Central memory CD8-positive, alpha-beta T cell (primary cell): ENCODE results near the gene CPEB4.

Experiments
- ATAC-seq: fragments of 150-1000 bp; cut with Tn5 transposase; replicated peaks from 2 replicates; pipeline ENCODE4 v1.10.0; 2022; ENCODE audit warnings: mild to moderate bottlenecking, moderate FRiP score, moderate number of reproducible peaks; ENCODE audit not compliant: poor library complexity, severe bottlenecking; ENCODE audit errors: extremely low read depth
- DNase-seq, 2 donors: peaks; one replicate each; pipeline ENCODE4 v3.0.0; 2021; ENCODE audit warnings: low spot score in 2 of 2
- H3K27ac Mint-ChIP-seq: one replicate; pipeline ENCODE4 v1.8.0; 2022; ENCODE audit warnings: low read depth, mild to moderate bottlenecking, moderate library complexity, mixed read lengths
- H3K27me3 Mint-ChIP-seq: one replicate; pipeline ENCODE4 v1.8.0; 2022; ENCODE audit warnings: mixed read lengths
- H3K36me3 Mint-ChIP-seq: one replicate; pipeline ENCODE4 v1.8.0; 2022; ENCODE audit warnings: mild to moderate bottlenecking, moderate library complexity, mixed read lengths; ENCODE audit not compliant: insufficient read depth
- H3K4me1 Mint-ChIP-seq: one replicate; pipeline ENCODE4 v1.8.0; 2022; ENCODE audit warnings: mixed read lengths
- H3K4me3 Mint-ChIP-seq: one replicate; pipeline ENCODE4 v1.8.0; 2022; ENCODE audit warnings: mild to moderate bottlenecking, moderate library complexity, mixed read lengths
- H3K9me3 Mint-ChIP-seq: one replicate; pipeline ENCODE4 v1.8.0; 2022; ENCODE audit warnings: mixed read lengths

CPEB4 gene

DNA sequence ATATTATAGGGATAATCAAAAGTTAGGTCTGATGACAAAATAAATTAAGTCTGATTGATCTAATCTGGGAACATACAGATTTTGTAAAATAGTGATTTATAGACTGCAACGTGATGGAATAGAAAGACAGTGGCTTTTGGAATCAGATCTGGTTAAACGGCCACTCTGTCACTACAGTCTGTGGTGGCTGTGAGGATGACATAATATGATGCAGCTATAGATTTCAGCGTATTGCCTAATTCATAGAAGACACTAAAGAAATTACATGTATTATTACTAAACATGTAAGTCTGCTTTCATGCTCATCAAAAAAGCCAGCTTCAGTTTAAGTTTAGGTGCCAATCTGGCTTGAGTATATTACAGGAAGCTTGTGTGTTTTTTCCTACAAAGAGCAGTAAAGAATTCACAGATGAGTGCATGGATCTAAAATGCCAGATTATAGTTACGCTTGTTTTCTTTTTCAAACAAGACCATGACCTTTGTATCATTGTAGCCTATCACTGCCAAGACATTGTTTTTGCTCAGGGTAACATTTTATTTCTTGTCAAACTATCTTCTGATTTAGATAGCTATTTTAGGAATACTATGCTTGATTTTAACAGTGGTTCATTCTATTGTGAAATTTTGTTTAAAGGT lies 25.7 kb downstream of the CPEB4 start:
- H3K27ac Mint-ChIP-seq, result peak overlapping the region; percentile 81
- H3K4me3 Mint-ChIP-seq, result no peak overlapping the region
- H3K36me3 Mint-ChIP-seq, result peaks cover 20% of the 10 kb centered on the region
- no peak for ATAC-seq
- DNase-seq, result no peak
- no peaks in the 10 kb centered on the region for H3K9me3 Mint-ChIP-seq
- H3K4me1 Mint-ChIP-seq, result peaks cover 6% of the 10 kb centered on the region
- no peaks in the 10 kb centered on the region for H3K27me3 Mint-ChIP-seq

DNA sequence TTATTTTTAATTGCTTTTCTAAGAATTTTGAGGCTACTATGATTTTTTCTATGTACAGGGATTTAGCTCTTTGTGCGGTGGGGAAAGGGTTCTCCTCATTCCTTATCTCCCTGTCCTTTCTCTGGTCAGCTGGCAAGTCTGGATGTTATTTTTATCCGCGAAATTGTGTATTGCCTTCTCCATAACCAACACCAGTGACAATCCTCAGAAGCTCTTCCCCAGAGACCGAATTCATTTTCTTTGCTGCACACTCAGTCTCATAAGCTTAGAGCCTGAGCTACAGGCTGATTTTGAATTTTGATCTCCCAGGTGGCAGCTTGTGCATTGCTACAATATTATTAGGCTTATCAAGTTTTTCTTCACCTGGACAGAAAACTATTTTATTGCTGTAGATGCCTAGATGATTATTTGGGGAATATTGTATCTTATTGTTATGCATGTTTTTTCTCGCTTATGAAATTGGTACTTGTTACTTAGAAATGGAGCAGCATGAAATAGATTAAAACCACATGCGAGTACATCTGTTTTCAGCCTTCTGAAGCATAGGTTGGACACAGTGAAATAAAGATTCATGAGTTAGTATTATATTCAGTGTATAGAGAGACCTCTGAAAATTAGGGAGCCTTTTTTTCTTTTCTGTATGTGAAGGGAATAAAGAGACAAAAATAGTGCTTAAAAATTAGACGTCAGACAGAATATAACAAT lies 27.3 kb downstream of the CPEB4 start:
- H3K4me1 Mint-ChIP-seq, result no peaks in the 10 kb centered on the region
- H3K27ac Mint-ChIP-seq, result no peak overlapping the region
- ATAC-seq, result no peak
- H3K27me3 Mint-ChIP-seq, result no peaks in the 10 kb centered on the region
- peaks cover 20% of the 10 kb centered on the region for H3K36me3 Mint-ChIP-seq
- no peaks in the 10 kb centered on the region for H3K9me3 Mint-ChIP-seq
- DNase-seq, result no peak
- no peak overlapping the region for H3K4me3 Mint-ChIP-seq

DNA sequence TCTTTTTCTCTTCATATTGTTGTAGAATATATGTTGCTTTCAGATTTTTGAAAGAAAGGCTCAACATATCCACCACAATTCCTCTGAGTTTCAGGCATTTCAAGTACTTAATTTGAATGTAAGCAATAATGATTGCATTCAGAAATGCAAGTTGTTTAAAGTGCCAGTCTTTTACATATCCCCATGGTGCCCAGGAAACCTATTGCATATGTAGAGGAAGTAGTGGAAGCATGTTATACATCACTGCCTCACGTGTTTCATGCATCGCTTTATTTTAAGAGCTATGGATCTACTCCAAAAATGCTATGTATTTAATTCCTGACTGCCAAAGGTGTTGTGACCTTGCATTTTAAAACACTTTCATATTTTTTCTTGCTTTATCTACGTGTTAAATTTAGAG lies 28.1 kb downstream of the CPEB4 start:
- Mint-ChIP-seq H3K4me3 (no peak overlapping the region), H3K27me3 (no peaks in the 10 kb centered on the region), H3K4me1 (no peaks in the 10 kb centered on the region), H3K36me3 (peaks cover 22% of the 10 kb centered on the region), H3K9me3 (no peaks in the 10 kb centered on the region), H3K27ac (no peak overlapping the region)
- DNase-seq, result no peak
- ATAC-seq, result no peak

DNA sequence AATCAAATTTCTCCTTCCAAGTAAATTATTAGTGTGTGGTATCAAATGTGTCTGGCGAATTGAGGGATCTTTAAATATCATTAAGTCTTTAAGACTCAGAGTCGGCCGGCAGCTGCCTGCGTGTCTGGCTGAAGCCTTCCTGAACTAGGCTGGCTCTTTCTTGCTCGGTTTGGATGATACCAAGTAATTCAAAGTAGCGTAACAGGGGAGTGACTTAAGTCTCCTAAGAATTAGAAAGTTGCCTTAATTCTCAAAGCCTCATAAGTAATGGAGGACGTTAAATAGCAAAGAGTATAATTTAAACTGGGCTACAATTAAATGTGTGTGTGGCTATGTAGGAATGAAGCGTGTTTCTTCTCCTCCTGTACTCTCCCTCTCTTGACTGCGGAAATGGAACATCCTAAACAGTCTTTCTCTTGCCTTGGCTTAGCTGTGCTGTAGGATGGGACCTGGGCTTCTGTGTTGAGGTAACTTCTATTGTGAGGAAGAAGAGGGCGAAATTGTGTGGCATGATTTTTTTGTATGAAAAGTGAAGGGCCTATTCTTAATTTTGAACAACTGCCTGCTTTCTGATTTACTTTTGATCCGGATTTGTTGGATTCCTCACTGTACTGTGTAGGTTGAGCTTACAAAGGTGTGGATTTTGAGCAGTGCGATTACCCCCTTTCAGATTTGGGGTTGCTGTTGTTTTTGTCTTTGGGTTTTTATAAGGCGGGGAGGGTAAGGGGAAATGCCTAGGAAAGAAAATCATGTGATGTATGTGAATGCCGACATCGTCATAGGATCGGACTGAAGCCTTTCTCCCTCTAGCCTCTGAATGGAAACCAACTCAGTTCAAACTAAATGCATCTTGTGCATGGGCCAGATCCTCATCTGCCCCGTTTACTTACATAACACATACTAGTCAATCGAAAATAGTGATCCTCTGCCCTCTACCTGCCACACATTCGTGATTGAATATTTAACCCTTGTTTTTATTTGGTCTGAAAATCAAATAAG lies 29.9 kb downstream of the CPEB4 start:
- H3K9me3 Mint-ChIP-seq, result no peaks in the 10 kb centered on the region
- no peaks in the 10 kb centered on the region for H3K4me1 Mint-ChIP-seq
- H3K36me3 Mint-ChIP-seq, result peaks cover 14% of the 10 kb centered on the region
- H3K4me3 Mint-ChIP-seq, result no peak overlapping the region
- DNase-seq (peak; percentile 18 to 35), ATAC-seq (peak; percentile 94)
- no peak overlapping the region for H3K27ac Mint-ChIP-seq
- H3K27me3 Mint-ChIP-seq, result no peaks in the 10 kb centered on the region

DNA sequence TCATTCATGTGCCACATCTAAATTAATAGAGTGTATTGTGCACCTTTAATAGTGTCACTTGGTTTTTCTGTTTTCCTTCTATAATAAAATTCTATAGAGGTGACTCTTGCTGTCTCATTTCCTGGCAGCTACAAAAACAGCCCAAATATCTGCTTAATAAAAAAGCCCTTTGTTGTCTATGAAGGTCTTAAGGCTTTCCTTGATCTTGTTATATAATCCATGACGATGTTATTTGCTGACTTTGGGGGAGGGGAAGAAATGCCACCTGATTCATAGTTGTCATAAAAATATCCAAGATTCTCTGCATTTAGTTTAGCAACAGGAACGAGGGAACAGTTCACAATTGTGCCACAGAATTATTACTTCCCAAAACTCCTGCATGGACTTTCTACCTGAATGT lies 31.3 kb downstream of the CPEB4 start:
- Mint-ChIP-seq H3K27me3 (no peaks in the 10 kb centered on the region), H3K4me3 (no peak overlapping the region), H3K36me3 (peaks cover 8% of the 10 kb centered on the region), H3K27ac (no peak overlapping the region), H3K9me3 (no peaks in the 10 kb centered on the region), H3K4me1 (no peaks in the 10 kb centered on the region)
- no peak for DNase-seq
- no peak for ATAC-seq

DNA sequence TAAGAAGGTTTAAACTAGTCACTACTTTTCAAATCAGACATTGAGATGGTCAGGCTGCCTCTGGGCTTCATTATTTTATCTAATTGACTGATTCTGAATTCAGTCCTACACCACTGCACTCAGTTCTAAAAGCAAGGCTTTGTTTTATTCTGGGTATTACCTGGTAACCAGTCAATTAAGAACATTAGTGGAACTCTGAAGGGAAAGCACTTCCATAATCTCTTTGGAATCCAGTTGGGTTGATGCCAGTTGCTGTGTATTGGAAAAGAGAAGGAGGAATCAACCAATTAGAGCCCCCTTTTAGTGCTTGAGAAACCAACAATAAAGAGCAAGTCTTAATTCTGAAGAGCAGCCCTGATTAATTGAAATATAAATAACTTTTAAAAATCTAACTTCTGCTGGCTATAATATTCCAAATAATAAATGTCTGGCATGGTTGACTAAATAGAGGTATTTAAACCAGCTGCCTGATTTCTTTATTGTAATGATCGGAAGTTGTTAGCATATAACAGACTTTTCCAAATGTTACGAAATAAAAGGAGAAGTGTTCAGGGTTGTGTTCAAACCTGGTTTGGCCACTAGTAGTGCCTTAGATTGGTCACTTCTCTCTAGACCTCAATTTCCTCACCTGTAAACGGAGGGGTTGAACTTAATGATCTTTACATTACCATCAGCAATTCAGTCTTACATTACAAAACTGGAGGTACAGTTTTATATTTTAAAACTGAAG lies 32.0 kb downstream of the CPEB4 start:
- Mint-ChIP-seq H3K27me3 (no peaks in the 10 kb centered on the region), H3K36me3 (peaks cover 8% of the 10 kb centered on the region), H3K9me3 (no peaks in the 10 kb centered on the region), H3K27ac (no peak overlapping the region), H3K4me3 (no peak overlapping the region), H3K4me1 (peaks cover 6% of the 10 kb centered on the region)
- DNase-seq (no peak), ATAC-seq (no peak)

DNA sequence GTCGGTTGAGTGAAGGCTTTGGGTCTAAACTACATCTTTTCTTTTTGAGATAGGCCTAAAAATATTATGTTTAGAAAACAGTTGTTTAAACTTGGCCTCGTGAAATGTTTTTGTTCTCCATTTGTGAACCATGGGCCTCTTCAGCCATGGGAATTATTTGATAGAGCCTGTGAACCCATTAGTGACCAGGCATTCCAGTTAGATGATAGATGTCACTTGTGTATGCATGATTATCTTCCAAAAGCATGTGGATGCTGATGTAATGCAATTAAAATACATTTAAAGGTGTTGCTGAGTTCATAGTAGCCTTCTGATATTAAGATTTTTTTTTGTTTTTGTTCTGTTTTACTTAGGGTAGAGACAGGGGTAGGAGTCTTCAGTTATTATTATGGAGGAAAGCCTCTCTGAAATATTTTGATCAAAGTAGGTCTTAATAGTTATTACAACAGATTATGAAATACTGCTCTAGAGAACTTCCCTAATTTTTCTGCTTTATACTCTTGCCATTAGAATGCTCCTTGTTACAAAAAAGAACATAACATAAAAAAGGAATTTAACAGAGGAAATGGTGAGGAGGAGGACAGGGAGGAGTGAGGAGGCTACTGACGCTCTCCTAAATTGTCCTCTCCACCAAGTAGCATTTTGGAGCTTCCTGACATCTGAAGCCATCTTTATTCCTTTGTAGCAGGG lies 32.9 kb downstream of the CPEB4 start:
- ATAC-seq (no peak), DNase-seq (no peak)
- Mint-ChIP-seq H3K27ac (no peak overlapping the region), H3K27me3 (no peaks in the 10 kb centered on the region), H3K9me3 (no peaks in the 10 kb centered on the region), H3K36me3 (peaks cover 5% of the 10 kb centered on the region), H3K4me1 (peaks cover 11% of the 10 kb centered on the region), H3K4me3 (no peak overlapping the region)

DNA sequence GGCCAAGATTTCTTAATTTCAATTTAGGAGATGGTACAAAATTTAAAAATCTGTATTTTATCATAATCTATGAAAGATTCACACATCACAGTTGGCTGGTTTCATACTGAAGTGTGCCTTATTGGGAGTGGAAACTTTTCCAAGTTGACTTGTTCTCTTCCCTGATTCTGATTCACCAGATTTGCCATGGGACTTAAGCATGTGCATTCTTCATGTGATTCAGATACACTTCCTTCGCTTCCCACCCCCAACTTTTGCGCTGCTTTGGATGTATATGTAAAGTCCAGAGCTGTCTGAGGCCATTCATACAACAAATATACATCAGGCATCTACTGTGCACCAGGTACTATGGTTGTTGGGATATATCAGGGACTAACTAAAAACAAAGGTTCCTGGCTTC lies 34.4 kb downstream of the CPEB4 start:
- H3K9me3 Mint-ChIP-seq, result no peaks in the 10 kb centered on the region
- H3K27ac Mint-ChIP-seq, result no peak overlapping the region
- H3K4me1 Mint-ChIP-seq, result peaks cover 11% of the 10 kb centered on the region
- no peak overlapping the region for H3K4me3 Mint-ChIP-seq
- H3K27me3 Mint-ChIP-seq, result no peaks in the 10 kb centered on the region
- ATAC-seq (no peak), DNase-seq (no peak)
- peaks cover 5% of the 10 kb centered on the region for H3K36me3 Mint-ChIP-seq

DNA sequence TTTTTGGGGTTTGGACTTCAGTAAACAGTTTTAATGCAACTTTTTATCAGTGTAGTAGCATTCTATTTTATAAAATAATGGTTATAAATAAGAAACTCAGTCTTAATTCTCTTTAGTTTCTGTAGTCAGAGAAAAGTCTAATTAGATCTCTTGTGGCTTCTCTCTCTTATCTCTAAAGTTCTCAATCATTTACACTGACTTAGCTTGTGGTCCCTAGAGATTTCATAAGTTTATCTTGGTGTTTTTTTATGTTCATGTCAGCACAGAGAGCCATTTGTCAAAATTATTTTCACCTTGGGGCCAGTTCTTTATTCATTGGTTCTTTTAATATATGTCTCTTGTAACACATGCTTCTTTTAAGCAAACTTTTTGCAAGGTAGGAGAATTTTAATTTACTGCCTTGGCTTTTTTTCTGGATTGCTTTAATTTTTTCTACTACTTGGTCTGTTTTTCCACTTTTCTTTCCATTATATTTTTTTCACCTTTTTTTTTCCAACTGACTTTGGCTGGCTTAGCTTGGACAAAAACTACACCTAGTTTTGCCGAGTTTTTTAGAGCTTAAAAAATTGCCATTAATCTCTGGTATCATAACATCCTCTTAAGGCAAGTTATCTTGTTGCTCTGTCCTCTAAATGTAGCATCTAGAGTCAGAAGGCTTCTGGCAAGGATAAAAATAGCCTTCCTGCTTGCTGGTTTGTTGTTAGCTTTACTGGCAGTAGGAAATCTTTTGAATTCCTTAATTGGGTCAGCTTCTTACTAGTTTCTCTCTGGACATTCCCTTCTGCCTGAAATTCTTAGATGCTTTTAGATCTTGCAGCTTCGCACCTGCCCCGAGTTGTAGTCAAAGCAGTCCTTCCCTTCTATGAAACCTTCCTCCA lies 35.3 kb downstream of the CPEB4 start:
- Mint-ChIP-seq H3K27me3 (no peaks in the 10 kb centered on the region), H3K4me3 (no peak overlapping the region), H3K36me3 (peaks cover 5% of the 10 kb centered on the region), H3K27ac (no peak overlapping the region), H3K4me1 (peaks cover 11% of the 10 kb centered on the region), H3K9me3 (no peaks in the 10 kb centered on the region)
- ATAC-seq (no peak), DNase-seq (no peak)

DNA sequence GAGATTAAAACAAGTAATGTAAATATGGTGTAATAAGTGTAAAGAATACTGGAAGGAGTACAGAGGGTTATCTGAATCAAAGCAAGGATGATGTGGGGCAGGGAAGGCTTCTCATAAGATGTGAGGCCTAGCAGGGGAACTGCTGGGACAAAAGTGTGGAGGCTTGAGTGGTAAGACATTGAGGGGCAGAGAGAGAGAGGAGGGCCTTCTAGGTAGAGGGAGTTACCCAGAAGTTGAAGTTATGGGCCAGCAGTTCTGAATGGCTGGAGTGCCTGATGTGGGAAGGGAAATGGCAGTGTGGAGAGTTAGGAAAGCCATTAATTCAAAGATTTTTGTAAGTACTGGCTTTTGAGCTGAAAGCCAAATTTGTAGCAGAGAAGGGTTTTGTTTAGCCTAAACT lies 36.8 kb downstream of the CPEB4 start:
- ATAC-seq, result no peak
- H3K27me3 Mint-ChIP-seq, result no peaks in the 10 kb centered on the region
- DNase-seq, result no peak
- no peaks in the 10 kb centered on the region for H3K9me3 Mint-ChIP-seq
- no peak overlapping the region for H3K4me3 Mint-ChIP-seq
- peaks cover 5% of the 10 kb centered on the region for H3K36me3 Mint-ChIP-seq
- H3K27ac Mint-ChIP-seq, result no peak overlapping the region
- H3K4me1 Mint-ChIP-seq, result peaks cover 11% of the 10 kb centered on the region

DNA sequence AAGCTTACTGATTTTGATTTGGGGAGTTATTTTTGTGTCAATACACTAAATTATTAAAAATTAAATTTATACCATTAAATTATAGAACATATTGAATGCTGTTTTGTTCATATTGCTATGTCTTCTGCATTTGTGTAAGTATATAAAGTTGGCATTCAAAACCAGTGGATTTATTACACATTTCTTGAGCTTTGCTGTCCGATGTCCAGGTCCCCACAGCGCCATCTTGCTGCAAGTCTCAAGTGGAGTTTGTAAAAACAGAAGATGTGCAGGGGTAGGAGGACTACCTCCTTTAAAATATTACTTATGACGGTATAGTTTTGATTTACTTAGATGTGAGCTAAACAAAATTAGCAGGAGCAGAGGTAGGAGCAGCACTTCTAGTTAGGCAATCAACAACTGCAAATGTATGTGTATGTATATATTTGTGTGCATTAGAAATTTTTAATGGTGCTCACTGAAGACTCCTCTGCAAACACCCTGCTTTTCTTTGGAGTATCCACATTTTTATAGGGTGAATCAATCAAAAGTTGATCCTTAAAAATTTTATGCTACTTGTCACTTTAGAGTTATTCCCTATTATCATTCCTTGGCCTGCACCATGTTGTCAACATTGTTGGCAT lies 37.4 kb downstream of the CPEB4 start:
- Mint-ChIP-seq H3K36me3 (peaks cover 5% of the 10 kb centered on the region), H3K27ac (no peak overlapping the region), H3K9me3 (no peaks in the 10 kb centered on the region), H3K27me3 (no peaks in the 10 kb centered on the region), H3K4me3 (no peak overlapping the region), H3K4me1 (peaks cover 11% of the 10 kb centered on the region)
- DNase-seq (no peak), ATAC-seq (no peak)
